ENCODE data around the gene PKP4. TPM values are rescaled to one million over a fixed set of nuclear protein-coding genes. Genes with fewer than 3 reads are reported as not detected.
A peak's percentile ranks its signal among the peaks of the same experiment; 100 is the strongest.

Gene PKP4
- total RNA-seq, 1 donor from 2014 or later = 43.7 TPM

DNA sequence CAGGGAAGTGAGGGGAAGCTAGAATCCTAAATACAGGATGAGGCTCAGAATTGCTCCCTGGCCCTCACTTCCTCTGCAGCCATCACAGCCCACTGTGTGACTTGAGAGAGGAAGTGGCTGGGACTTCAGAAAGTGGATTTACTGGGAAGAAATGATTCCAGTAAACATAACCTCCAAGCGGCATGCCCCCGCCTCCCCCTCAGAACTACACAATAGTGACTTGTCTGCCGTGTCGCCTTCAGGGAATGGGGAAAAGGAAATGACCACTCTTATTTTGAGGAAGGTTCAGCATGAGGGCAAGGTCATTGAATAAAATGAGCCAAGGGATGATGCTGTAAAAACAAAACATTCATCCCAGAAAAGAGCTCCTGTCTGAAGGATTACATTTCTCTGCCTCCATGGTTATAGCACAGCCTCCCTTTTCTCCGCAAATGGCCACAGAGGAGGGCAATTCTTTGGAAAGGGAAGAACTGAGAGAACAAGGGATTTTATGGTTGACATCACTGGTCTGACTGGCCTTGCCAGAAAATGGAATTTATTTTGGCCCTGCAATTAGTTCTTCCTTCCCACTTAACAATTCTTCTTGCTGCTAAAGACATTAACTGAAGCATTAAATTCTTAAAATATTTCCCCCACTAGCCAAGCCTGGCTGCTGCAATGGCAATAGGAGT lies 259.5 kb downstream of the PKP4 start:
- DNase-seq (ENCODE audit: low read depth in 2 of 2) = peak; percentile 66 to 94

DNA sequence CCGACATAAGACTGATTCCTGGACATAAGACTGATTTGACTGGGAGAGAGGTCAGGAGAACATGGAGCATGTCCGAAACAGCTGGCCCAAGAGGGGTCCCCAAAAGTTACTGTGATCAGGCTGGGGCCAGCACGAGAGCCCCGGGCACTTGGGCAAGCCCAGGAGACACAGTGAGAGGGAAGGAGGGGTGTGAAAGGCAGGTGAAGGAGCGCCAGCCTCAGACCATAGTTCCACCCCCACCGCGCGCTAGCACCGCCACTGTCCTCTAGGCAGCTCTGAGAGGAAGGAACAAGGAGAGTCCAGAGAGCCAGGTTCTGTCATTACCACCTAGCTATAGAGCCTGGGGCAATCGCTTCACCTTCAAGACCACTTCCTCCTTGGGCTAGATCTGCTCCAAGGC lies 260.2 kb downstream of the PKP4 start:
- no peak for DNase-seq (ENCODE audit: low read depth in 2 of 2)

GRCh38 chr2:158717366-158718195 lies 260.8 kb downstream of the PKP4 start:
- peak; percentile 37 to 44 for DNase-seq (ENCODE audit: low read depth in 2 of 2)

DNA sequence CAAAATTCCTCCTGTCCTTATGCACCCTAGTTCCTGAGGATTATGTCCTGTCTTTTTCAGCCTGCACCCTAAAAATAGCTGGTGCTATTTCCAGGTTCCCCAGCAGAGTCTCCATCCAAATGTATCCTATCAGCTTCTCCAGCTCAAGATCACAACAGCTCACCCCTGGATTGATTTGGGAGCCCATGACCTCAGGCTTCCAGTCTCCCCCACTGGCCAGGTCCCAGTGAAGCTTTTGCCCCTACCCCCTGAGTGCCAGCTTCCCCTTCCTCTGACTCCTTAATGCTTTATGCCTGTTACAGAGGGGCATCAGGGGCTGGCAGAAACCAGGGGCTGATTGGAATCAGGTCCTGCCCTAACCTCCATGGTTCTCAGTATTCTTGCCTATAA lies 261.4 kb downstream of the PKP4 start:
- no peak for DNase-seq (ENCODE audit: low read depth in 2 of 2)

DNA sequence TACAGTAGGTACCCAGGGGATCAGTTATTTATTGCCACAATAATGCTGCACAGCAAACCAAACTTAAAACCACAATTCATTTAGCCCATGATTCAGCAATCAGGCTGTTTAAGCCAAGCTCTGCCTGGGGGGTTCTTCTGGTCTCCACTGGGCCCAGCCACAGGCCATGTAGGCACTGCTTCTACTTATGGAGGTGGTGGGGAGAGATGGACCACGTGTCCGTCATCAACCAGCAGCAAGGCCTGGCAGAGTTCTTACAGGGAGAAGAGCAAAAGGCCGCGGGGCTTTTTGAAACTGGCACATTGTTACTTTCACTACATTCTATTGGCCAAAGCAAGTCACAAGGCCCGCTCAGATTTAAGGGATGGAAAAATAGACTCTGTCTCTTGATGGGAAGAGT lies 262.1 kb downstream of the PKP4 start:
- DNase-seq (ENCODE audit: low read depth in 2 of 2) = no peak

DNA sequence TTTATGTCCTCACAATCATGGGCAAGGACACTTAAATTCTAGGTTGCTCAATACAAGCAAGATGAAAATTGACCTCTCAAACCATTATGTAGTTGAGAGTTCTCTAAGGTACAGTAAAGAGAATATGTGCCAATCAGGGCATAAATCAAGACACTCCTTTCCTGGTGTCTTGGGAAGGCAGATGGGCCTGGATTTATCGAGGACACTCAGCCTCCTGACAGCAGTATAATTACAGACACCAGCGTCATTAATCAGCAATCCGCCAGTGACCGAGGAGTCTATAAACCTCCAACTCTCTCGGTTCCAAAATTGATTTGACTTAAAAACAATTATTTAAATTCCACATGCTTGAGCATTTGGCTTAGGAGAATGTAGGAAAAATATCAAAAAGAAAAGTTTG lies 262.7 kb downstream of the PKP4 start:
- DNase-seq (ENCODE audit: low read depth in 2 of 2) = no peak

DNA sequence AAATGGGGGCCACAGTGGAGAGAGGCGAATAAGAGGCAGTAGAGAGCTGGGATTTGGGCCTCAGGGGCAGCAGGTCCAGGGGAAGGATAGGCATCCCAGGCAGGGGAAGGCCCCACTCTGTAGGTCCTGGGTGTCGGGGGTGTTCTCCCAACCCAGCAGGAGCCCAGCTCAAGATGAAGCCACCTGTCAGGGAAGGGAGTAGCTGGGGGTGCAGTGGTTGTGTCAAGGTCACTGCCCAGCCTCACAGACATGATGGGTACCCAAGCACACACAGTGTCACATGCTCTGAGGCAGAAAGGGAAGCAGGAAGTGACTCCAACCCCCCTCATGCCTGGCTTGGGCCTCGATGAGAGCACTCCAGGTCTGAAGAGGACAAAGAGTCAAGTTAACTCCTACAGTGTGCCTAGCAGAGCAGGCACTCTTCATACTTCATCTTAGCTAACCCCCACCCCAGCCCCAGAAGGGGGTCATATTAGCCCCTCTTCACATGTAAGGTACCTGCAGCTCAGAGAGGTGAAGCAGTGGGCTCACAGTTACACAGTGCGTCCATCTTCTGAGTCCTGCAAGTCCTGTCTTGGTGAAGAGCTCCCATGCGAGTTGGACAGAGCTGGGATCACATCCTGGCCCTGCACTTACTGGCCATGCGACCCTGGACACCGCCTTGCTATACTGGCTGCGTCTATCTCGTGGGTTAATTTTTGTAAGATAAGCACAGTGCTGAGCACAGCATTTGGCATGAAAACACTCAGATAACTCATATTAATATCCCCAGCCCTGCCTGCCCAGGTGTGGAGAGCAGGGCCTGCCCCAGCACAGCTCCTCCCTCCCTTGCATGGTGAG lies 265.7 kb downstream of the PKP4 start:
- DNase-seq (ENCODE audit: low read depth in 2 of 2) = no peak

- DNase-seq (ENCODE audit: low read depth in 2 of 2) = no peak
These were observed 266.6 kb downstream of the PKP4 start for GRCh38 chr2:158723181-158723838.

- DNase-seq (ENCODE audit: low read depth in 2 of 2) = no peak
These were observed 267.4 kb downstream of the PKP4 start for GRCh38 chr2:158723921-158724802.

DNA sequence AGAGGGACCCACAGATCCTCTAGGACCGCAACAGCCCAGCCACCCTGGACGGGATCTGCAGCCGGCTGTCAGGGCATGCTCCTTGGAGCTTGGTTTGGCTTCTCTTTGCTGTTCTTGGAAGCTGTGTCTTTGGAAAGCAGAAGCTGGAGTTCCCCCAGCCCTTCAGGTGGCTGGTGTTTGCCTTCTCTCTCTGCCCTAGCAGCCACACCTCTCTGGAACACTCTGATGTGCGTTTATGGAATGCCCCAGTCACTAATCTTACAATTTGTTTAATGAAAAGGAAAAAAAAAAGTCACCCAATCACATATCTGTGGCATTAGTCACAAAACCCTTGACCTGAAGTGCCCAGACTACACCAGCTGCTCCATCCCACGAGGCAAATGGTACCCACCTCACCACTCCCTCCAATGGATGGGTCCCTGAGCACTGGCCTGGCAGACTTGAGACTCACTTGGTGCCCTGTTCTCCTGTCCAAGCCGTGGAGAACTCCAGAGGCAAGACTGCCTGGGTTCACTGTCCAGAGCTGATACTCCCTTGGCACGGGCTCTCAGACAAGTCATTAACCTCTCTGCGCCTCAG lies 268.1 kb downstream of the PKP4 start:
- no peak for DNase-seq (ENCODE audit: low read depth in 2 of 2)

DNA sequence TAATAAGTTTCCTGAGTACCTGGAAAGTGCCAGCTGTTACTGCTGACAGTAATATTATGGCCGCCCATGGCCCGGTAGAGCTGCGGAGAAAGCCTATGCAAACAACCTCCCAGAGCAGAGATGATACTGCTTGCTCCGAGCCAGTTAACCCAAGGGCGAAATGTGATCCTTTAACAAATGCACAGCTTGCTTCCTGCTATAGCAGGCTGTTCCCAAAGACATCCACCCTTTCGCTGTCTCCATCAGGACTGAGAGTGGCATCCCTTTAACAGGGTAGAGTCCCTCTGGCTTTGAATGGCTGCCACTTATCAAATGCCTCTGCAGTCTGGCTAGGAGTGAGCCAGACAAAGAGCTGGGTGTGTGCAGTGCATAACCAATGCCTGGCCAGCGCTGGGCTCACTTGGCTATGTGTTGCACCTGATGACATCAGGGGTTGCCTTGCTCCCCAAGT lies 268.7 kb downstream of the PKP4 start:
- DNase-seq (ENCODE audit: low read depth in 2 of 2) = no peak

GRCh38 chr2:158726911-158727592 lies 270.3 kb downstream of the PKP4 start:
- no peak for DNase-seq (ENCODE audit: low read depth in 2 of 2)

GRCh38 chr2:158728422-158728821 lies 271.7 kb downstream of the PKP4 start:
- no peak for DNase-seq (ENCODE audit: low read depth in 2 of 2)

- no peak for DNase-seq (ENCODE audit: low read depth in 2 of 2)
These were observed 272.7 kb downstream of the PKP4 start for GRCh38 chr2:158729451-158729850.

GRCh38 chr2:158729873-158730620 lies 273.3 kb downstream of the PKP4 start:
- no peak for DNase-seq (ENCODE audit: low read depth in 2 of 2)

DNA sequence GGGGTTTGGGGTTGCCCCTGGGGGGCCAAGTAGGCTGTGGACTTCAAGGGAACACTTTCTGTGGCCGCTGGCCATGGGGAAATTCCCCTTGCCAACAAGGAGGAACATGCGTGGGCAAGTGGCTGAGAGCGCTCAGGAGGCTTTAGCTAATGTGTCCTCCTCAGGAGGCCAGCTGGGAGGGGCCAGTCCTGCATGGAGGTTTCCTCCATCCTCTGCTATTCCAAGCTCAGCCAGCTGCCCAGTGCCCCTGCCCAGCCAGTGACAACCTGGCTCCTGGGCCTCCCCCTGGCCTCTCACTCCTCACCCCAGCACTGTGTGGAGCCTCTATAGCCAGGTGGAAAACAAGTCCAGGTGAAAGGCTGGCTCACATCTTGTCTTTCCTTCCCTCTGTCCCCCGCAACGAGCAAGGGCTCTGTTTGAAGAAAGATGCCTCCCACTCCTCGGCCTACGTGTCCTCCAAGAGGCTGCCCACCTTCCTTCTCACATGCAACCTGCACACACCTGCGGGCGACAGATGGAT lies 273.9 kb downstream of the PKP4 start:
- no peak for DNase-seq (ENCODE audit: low read depth in 2 of 2)

- DNase-seq (ENCODE audit: low read depth in 2 of 2) = no peak
These were observed 274.6 kb downstream of the PKP4 start for GRCh38 chr2:158731386-158731785.
